K562 (cell line): Measurements from ENCODE around the gene KNG1. TPM values are rescaled to one million over a fixed set of nuclear protein-coding genes. Genes with fewer than 3 reads are reported as not detected.

Experiments
- ATAC-seq: fragments of 200-7000 bp; cut with Tn5 transposase; 3 replicates; pipeline ENCODE4 v1.9.1; 2020; ENCODE audit warnings: moderate library complexity
- BruUV-seq: library from RNA; stranded (reverse); fragments of 400-500 nt; replicated peaks from 2 replicates; lab custom pipeline; 2021; lab: Mats Ljungman, UMichigan
- CTCF ChIA-PET: fragments of 300-600 bp; formaldehyde crosslinking; extraction: SDS; loops from one replicate; lab custom pipeline; 2021; ENCODE audit warnings: low intra/inter-chr PET ratio; lab: Yijun Ruan, JAX
- POLR2A ChIA-PET: fragments of 300-600, 350-650 bp; sonication (Branson Sonifier 250); formaldehyde crosslinking; extraction: SDS; loops from one replicate; lab custom pipeline; 2021; ENCODE audit warnings: antibody characterized with exemption, inconsistent platforms; lab: Yijun Ruan, JAX
- DNase-seq, 4 experiments: peaks; one replicate each; pipeline versions ENCODE4 v3.0.0 to v3.0.0-alpha.2; 2011 to 2018; ENCODE audit warnings: low spot score in 3 of 4, mixed read lengths in 3 of 4; ENCODE audit errors: extremely low read depth in 1 of 4
- FAIRE-seq: peaks from 2 replicates; lab custom pipeline; 2011; peaks lifted over from hg19 to GRCh38; lab: Jason Lieb, UNC
- H2AFZ ChIP-seq: 2 replicates; pipeline ENCODE4 v1.6.0; 2011; ENCODE audit warnings: low read depth, low read length, control low read depth, inconsistent platforms
- H3K27ac ChIP-seq: fragments of 200-600 bp; 3 replicates; pipeline ENCODE4 v1.8.0; 2011; ENCODE audit warnings: low read depth, mild to moderate bottlenecking, control low read depth, inconsistent platforms, low read length, moderate library complexity, mixed read lengths; ENCODE audit errors: extremely low read depth
- H3K27me3 ChIP-seq, 2 experiments: fragments of 300-600 bp in 1 of 2; 2 replicates in 1 of 2; 3 replicates in 1 of 2; pipeline versions ENCODE4 v1.6.0 to v1.8.0; 2011; ENCODE audit warnings: inconsistent platforms in 2 of 2, low read length in 2 of 2, mild to moderate bottlenecking in 1 of 2, mixed read lengths in 1 of 2, moderate library complexity in 1 of 2; ENCODE audit not compliant: control insufficient read depth in 2 of 2, insufficient read depth in 2 of 2
- H3K36me3 ChIP-seq: fragments of 300-600 bp; 3 replicates; pipeline ENCODE4 v1.8.0; 2011; ENCODE audit warnings: mild to moderate bottlenecking, low read length, inconsistent platforms; ENCODE audit not compliant: control insufficient read depth, insufficient read depth
- H3K4me1 ChIP-seq, 2 experiments: fragments of 200-600 bp in 1 of 2; replicated peaks in 1 of 2; 2 replicates in 1 of 2; 3 replicates in 1 of 2; pipeline versions ENCODE4 v1.5.1 to v1.8.0; 2011; ENCODE audit warnings: inconsistent platforms in 2 of 2, low read length in 2 of 2, mild to moderate bottlenecking in 1 of 2, mixed read lengths in 1 of 2, moderate library complexity in 1 of 2; ENCODE audit not compliant: control insufficient read depth in 2 of 2, insufficient read depth in 2 of 2
- H3K4me2 ChIP-seq: 2 replicates; pipeline ENCODE4 v1.6.1; 2011; ENCODE audit warnings: low read length, control low read depth, inconsistent platforms, mixed read lengths; ENCODE audit not compliant: insufficient read depth
- H3K4me3 ChIP-seq: fragments of 200-600 bp; sonication (generic), shearing (Covaris generic); 2 replicates; pipeline ENCODE4 v1.5.1; 2016; ENCODE audit warnings: control low read depth, inconsistent platforms
- H3K79me2 ChIP-seq: fragments of 200-600 bp; 3 replicates; pipeline ENCODE4 v1.8.0; 2011; ENCODE audit warnings: low read length, inconsistent platforms; ENCODE audit not compliant: control insufficient read depth, insufficient read depth
- H3K9ac ChIP-seq, 2 experiments: 2 replicates each; pipeline versions ENCODE4 v1.6.0 to v1.6.1; 2011; ENCODE audit warnings: low read depth in 2 of 2, low read length in 2 of 2, control low read depth in 1 of 2, inconsistent platforms in 1 of 2, mild to moderate bottlenecking in 1 of 2, mixed read lengths in 1 of 2; ENCODE audit not compliant: insufficient read depth in 1 of 2
- H3K9me1 ChIP-seq: one replicate; pipeline ENCODE4 v1.6.0; 2011; ENCODE audit warnings: inconsistent platforms, mild to moderate bottlenecking, low read length, moderate library complexity; ENCODE audit not compliant: control insufficient read depth, insufficient read depth
- H3K9me3 ChIP-seq: replicated peaks from 2 replicates; pipeline ENCODE4 v1.5.1; 2011; ENCODE audit warnings: low read depth, low read length, inconsistent platforms; ENCODE audit not compliant: control insufficient read depth, insufficient read depth
- H4K20me1 ChIP-seq: replicated peaks from 2 replicates; pipeline ENCODE4 v1.6.1; 2011; ENCODE audit warnings: low read length, inconsistent platforms, mixed read lengths; ENCODE audit not compliant: control insufficient read depth, insufficient read depth
- ADNP ChIP-seq: fragments of 200-800 bp; sonication (Bioruptor generic); IDR thresholded peaks from 2 replicates; pipeline ENCODE4 v1.6.1; 2016; ENCODE audit warnings: missing genetic modification characterization, missing compliant biosample characterization
- BCOR ChIP-seq: fragments of 450-650 bp; IDR thresholded peaks from 2 replicates; pipeline ENCODE4 v1.6.1; 2016
- CBFA2T2 ChIP-seq: fragments of 450-650 bp; conservative IDR thresholded peaks from 2 replicates; pipeline ENCODE4 v1.6.1; 2017; ENCODE audit warnings: mild to moderate bottlenecking
- CTBP1 ChIP-seq: fragments of 450-650 bp; IDR thresholded peaks from 2 replicates; pipeline ENCODE4 v1.6.1; 2016; ENCODE audit warnings: borderline replicate concordance
- ETV1 ChIP-seq: fragments of 450-650 bp; conservative IDR thresholded peaks from 2 replicates; pipeline ENCODE4 v1.6.1; 2016; ENCODE audit warnings: missing genetic modification characterization, control low read depth, low read depth, missing compliant biosample characterization
- HDAC2 ChIP-seq: fragments of 450-650 bp; IDR thresholded peaks from 2 replicates; pipeline ENCODE4 v1.6.1; 2016; ENCODE audit warnings: mild to moderate bottlenecking
- KDM1A ChIP-seq, 2 experiments: fragments of 450-650 bp; IDR thresholded peaks; 2 replicates each; pipeline ENCODE4 v1.6.1; 2016; ENCODE audit warnings: mild to moderate bottlenecking in 2 of 2
- MTA1 ChIP-seq: fragments of 450-650 bp; IDR thresholded peaks from 2 replicates; pipeline ENCODE4 v1.6.1; 2017; ENCODE audit warnings: borderline replicate concordance
- NCOA6 ChIP-seq: fragments of 450-650 bp; IDR thresholded peaks from 2 replicates; pipeline ENCODE4 v1.6.1; 2017; ENCODE audit warnings: mild to moderate bottlenecking
- RBM25 ChIP-seq: fragments of 200-400 bp; formaldehyde crosslinking; IDR thresholded peaks from 2 replicates; pipeline ENCODE4 v1.6.1; 2018; ENCODE audit warnings: low read length, low read depth, moderate library complexity; ENCODE audit not compliant: severe bottlenecking
- RCOR1 ChIP-seq, 2 experiments: IDR thresholded peaks; 2 replicates each; pipeline ENCODE4 v1.6.1; 2012; ENCODE audit warnings: low read depth in 2 of 2, low read length in 2 of 2, borderline replicate concordance in 1 of 2, improper control_type of control experiment in 1 of 2
- SMARCA5 ChIP-seq: fragments of 450-650 bp; IDR thresholded peaks from 2 replicates; pipeline ENCODE4 v1.6.1; 2016
- ZNF121 ChIP-seq: sonication (generic); formaldehyde crosslinking; conservative IDR thresholded peaks from 2 replicates; pipeline ENCODE4 v1.8.0; 2022; ENCODE audit warnings: missing genetic modification reagents
- ZNF146 ChIP-seq: IDR thresholded peaks from one replicate; pipeline ENCODE4 v1.6.1; 2018; ENCODE audit warnings: missing compliant biosample characterization; ENCODE audit not compliant: unreplicated experiment
- ZNF347 ChIP-seq: fragments of 450-650 bp; formaldehyde crosslinking; IDR thresholded peaks from 2 replicates; pipeline ENCODE4 v1.4.0; 2020; ENCODE audit warnings: low read depth, mild to moderate bottlenecking, moderate library complexity
- WGBS: fragments of 100-300 bp; shearing (Covaris generic); methylation state at CpG from one replicate; pipeline ENCODE4 v1.1.6; 2016; ENCODE audit warnings: low coverage, mixed read lengths; ENCODE audit not compliant: insufficient coverage; ENCODE audit errors: missing lambda C conversion rate; 5-methylcytosine and 5-hydroxymethylcytosine counted together
- in situ Hi-C: fragments of 300-500 bp; cut with MboI; formaldehyde crosslinking; loops from 4 replicates; pipeline ENCODE4 v1.15.0; 2018; ENCODE audit warnings: inconsistent platforms, mixed read lengths
- intact Hi-C: fragments of 100-400 bp; cut with micrococcal nuclease; formaldehyde crosslinking; loops from 2 replicates; pipeline ENCODE4 v1.14.2; 2022
- polyA plus RNA-seq, 8 experiments: library from polyadenylated mRNA; depleted of rRNA in 4 of 8; stranded (reverse) in 5 of 8; unstranded in 3 of 8; fragments of >200 nt; fragmentation: Nextera tagmentation in 2 of 8; fragmentation: Illumina TruSeq in 1 of 8; extraction: Ambion mirVana in 2 of 8; extraction: Trizol in 1 of 8; gene quantifications; 2 replicates each; pipeline versions ENCODE4 v1.2.1 to v1.2.3, GENCODE V29; 2011 to 2014; ENCODE audit warnings: inconsistent platforms in 1 of 8, missing spikeins in 1 of 8
- total RNA-seq, 7 experiments: library from RNA; depleted of rRNA in 6 of 7; stranded (reverse); fragments of >200 nt in 6 of 7; fragmentation: Illumina TruSeq in 2 of 7; extraction: Trizol in 2 of 7; gene quantifications; 2 replicates each; pipeline versions ENCODE4 v1.2.1 to v1.2.3, GENCODE V29; 2011 to 2021; ENCODE audit warnings: low replicate concordance in 1 of 7

Gene KNG1
- total and polyA plus RNA-seq, 9 of the 15 experiments (the other 6 are each of a cell fraction or from before 2014, with no cell fraction given), result 0.09 TPM; not detected in 8

GRCh38 chr3:186750316-186750715 is 33.2 kb downstream of the KNG1 start:
- H3K27ac ChIP-seq, result no peak overlapping the region
- BruUV-seq, result no TSS peak
- no peak overlapping the region for H2AFZ ChIP-seq
- no peak overlapping the region for H3K9ac ChIP-seq
- H3K9me1 ChIP-seq, result no peaks in the 10 kb centered on the region
- TF ChIP-seq MTA1 (no peak), ZNF146 (CRISPR knock-in tag) (no peak), RCOR1 (IDR thresholded peaks at IDR 0.05; ENCODE audit: borderline replicate concordance in 1 of 2, low read depth in 2 of 2, low read length in 2 of 2) (peak in 1 of 2 experiments; percentile 63; a peak in 2 of 4 replicates), CTBP1 (no peak), ZNF121 (CRISPR knock-in tag) (peak; percentile 77), ADNP (tag) (peak; percentile 89), ZNF347 (CRISPR knock-in tag) (no peak), SMARCA5 (peak; percentile 82), NCOA6 (no peak), BCOR (peak; percentile 93), HDAC2 (peak; percentile 78; the same call in 1 of the 2 replicates), CBFA2T2 (no peak), ETV1 (tag) (no peak), RBM25 (peak; percentile 88), KDM1A (IDR thresholded peaks at IDR 0.05) (peak; percentile 62 to 64)
- no peak overlapping the region for H3K4me2 ChIP-seq
- no peaks in the 10 kb centered on the region for H3K27me3 ChIP-seq
- H4K20me1 ChIP-seq, result no peaks in the 10 kb centered on the region
- no peaks in the 10 kb centered on the region for H3K36me3 ChIP-seq
- CTCF ChIA-PET, result no interaction called here
- ATAC-seq (no peak), FAIRE-seq (no peak), DNase-seq (no peak)
- H3K4me1 ChIP-seq, result peaks cover 5 to 6% of the 10 kb centered on the region in 2 experiments; a peak in 3 of 5 replicates
- H3K79me2 ChIP-seq, result no peaks in the 10 kb centered on the region
- intact Hi-C loops, result loop anchor here (5.0 kb wide), 2 partner anchors 53 to 768 kb away; no protein-coding TSS in a partner anchor
- no peaks in the 10 kb centered on the region for H3K9me3 ChIP-seq
- no peak overlapping the region for H3K4me3 ChIP-seq
- POLR2A ChIA-PET, result interaction anchor here (1.5 kb wide), 1 partner anchor 33 kb away, joined by 7 read pairs; the partner anchor contains the start of gene EIF4A2
- in situ Hi-C loops, result loop anchor here (10.0 kb wide), 1 partner anchor 136 kb away; the partner anchor contains the start of gene AHSG
- WGBS, result 21% methylated on average over 2 of the region's 2 CpGs
